MM.1S (cell line): Measurements from ENCODE around the gene DCANP1.

Experiments used
- EZH2 ChIP-seq: fragments of 300-600 bp; sonication (generic); optimal IDR thresholded peaks from 2 replicates; pipeline ENCODE3; 2017; ENCODE audit warnings: low read depth, mild to moderate bottlenecking, antibody characterized with exemption, low read length, mixed read lengths
- EZH2phosphoT487 ChIP-seq: fragments of 300-600 bp; sonication (generic); IDR thresholded peaks from 2 replicates; pipeline ENCODE4 v1.6.1; 2018; ENCODE audit warnings: antibody characterized with exemption, low read length
- TF ChIP-seq, protein P1 (sequence below): fragments of 300-600 bp; sonication (generic); IDR thresholded peaks from 2 replicates; pipeline ENCODE4 v1.5.1; 2016; ENCODE audit warnings: antibody characterized with exemption, low read length, mixed read lengths

DNA sequence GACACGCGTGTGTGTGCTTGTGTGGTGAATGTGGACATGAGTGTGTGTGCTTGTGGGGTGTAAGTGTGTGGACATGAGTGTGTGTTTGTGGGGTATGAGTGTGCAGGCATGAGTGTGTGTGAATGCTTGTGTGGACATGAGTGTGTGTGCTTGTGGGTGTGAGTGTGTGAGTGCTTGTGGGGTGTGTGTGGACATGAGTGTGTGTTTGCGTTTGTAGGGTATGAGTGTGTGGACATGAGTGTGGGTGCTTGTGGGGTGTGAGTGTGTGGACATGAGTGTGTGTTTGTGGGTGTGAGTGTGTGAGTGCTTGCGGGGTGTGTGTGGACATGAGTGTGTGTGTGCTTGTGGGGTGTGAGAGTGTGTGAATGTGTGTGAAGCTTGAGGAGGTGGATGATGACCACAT is 34.8 kb upstream of the DCANP1 start:
- TF ChIP-seq EZH2 (no peak), EZH2phosphoT487 (no peak)
- TF ChIP-seq, protein P1, sequence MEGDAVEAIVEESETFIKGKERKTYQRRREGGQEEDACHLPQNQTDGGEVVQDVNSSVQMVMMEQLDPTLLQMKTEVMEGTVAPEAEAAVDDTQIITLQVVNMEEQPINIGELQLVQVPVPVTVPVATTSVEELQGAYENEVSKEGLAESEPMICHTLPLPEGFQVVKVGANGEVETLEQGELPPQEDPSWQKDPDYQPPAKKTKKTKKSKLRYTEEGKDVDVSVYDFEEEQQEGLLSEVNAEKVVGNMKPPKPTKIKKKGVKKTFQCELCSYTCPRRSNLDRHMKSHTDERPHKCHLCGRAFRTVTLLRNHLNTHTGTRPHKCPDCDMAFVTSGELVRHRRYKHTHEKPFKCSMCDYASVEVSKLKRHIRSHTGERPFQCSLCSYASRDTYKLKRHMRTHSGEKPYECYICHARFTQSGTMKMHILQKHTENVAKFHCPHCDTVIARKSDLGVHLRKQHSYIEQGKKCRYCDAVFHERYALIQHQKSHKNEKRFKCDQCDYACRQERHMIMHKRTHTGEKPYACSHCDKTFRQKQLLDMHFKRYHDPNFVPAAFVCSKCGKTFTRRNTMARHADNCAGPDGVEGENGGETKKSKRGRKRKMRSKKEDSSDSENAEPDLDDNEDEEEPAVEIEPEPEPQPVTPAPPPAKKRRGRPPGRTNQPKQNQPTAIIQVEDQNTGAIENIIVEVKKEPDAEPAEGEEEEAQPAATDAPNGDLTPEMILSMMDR, result no peak
